ENCODE data around the gene LAMC2.
"Not testable (repeated sequence)": the region's sequence is repeated elsewhere in the genome, so short reads cannot be mapped to it uniquely, and the experiment has no call there.

Gene LAMC2

GRCh38 chr1:183236158-183236725 is 50.2 kb downstream of the LAMC2 start:
- no peak for DNase-seq

- DNase-seq, result no peak
These were observed 51.0 kb downstream of the LAMC2 start for GRCh38 chr1:183237046-183237445.

GRCh38 chr1:183238071-183238470 is 52.0 kb downstream of the LAMC2 start:
- no peak for DNase-seq

- no peak for DNase-seq
These were observed 53.2 kb downstream of the LAMC2 start for GRCh38 chr1:183239220-183239742.

GRCh38 chr1:183239793-183240525 is 53.9 kb downstream of the LAMC2 start:
- DNase-seq, result no peak

GRCh38 chr1:183240526-183240825 is 54.4 kb downstream of the LAMC2 start:
- no peak for DNase-seq

- DNase-seq, result not testable (repeated sequence)
These were observed 54.8 kb downstream of the LAMC2 start for GRCh38 chr1:183240853-183241252.

GRCh38 chr1:183241471-183241870 is 55.4 kb downstream of the LAMC2 start:
- DNase-seq, result no peak

- no peak for DNase-seq
These were observed 56.5 kb downstream of the LAMC2 start for GRCh38 chr1:183242556-183242955.

GRCh38 chr1:183243161-183244050 is 57.3 kb downstream of the LAMC2 start:
- DNase-seq, result no peak

- no peak for DNase-seq
These were observed 58.4 kb downstream of the LAMC2 start for GRCh38 chr1:183244466-183244865.

- DNase-seq, result no peak
These were observed 59.3 kb downstream of the LAMC2 start for GRCh38 chr1:183245357-183245756.

GRCh38 chr1:183246436-183246835 is 60.4 kb downstream of the LAMC2 start:
- DNase-seq, result no peak

GRCh38 chr1:183247066-183247465 is 61.0 kb downstream of the LAMC2 start:
- no peak for DNase-seq

- DNase-seq, result no peak
These were observed 61.4 kb downstream of the LAMC2 start for GRCh38 chr1:183247484-183247883.

- no peak for DNase-seq
These were observed 61.9 kb downstream of the LAMC2 start for GRCh38 chr1:183247931-183248330.

- no peak for DNase-seq
These were observed 63.1 kb downstream of the LAMC2 start for GRCh38 chr1:183248989-183249691.

GRCh38 chr1:183249941-183250452 is 63.9 kb downstream of the LAMC2 start:
- DNase-seq, result no peak

- no peak for DNase-seq
These were observed 65.3 kb downstream of the LAMC2 start for GRCh38 chr1:183251101-183251958.

GRCh38 chr1:183251959-183252450 is 65.9 kb downstream of the LAMC2 start:
- no peak for DNase-seq

All from anterior cingulate cortex (tissue), 58 donors.